ENCODE measurements around the gene ZBTB20.

ZBTB20 gene

DNA sequence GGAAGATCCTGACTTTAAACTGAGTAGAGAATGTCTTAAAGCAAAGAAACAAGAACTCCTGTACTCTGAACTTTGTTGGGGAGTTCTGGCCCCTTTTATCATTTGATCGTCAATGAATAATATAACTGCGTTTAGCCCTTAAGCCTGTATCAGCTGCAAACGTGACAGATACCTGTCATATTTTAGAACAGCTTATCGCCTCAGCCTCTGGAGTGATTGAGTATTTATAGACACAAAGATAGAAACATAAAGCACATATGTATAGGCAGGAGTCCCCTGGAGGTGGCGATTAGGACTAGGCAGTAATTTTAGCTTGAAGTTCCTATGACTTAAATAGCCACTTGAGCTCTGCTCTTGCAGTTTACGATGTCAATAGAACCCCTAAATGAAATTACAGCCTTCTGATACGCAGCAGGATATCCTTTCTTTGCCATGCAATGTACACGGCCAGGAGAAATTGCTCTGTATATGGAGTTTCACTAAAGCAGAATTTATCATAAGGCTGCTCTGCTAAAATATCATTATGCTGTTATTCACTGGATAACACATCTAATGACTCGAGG, 531.5 kb downstream of the ZBTB20 start:
- DNase-seq = no peak

DNA sequence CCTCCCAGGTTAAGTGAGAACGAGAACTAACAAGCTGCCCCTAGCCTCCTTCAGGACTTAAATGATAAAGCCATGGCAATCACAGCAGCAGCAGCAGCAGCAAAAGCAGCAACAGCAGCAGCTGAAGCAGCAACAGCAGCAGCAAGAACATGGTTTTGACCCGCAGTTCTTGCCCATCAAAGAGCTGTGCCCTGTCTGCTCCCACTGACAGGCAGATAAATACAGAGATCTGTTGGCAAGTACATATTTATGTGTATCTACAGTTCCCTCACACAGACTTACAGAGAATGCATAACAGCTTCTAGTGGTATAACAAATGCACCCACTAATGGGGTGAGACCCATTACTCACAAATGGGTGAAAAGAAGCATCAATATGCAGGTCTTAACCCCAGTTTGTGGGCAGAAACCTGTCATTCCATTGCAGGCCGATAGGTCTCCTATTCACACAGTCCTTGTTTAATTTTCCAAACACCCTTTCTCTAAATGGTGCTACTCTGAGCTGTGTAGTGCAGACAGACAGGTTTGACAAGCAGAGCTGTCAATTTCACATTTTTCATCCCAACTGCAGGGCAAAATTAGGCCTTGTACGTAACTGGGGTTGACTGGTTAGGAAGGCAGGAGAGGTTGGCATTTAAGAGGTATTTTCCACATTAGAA, 537.0 kb downstream of the ZBTB20 start:
- DNase-seq = no peak

DNA sequence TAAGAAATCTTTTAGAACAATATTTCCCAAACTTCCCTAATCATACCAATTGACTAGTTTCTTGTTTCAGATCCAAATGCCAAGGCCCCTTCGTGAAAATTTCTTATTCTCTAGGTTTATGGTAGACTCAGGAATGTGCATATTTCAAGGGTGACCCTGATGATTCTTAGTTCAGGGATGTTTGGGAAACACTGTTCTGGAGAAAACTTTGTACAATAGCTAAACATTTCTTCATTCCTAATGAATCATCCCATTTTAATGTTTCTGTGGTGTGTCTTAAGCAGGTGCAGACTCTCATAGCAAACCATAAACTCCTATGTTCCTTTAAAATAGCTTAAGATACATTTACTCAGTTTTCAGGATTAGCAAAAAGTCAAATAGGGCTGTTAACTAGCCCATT, 538.8 kb downstream of the ZBTB20 start:
- DNase-seq = no peak

DNA sequence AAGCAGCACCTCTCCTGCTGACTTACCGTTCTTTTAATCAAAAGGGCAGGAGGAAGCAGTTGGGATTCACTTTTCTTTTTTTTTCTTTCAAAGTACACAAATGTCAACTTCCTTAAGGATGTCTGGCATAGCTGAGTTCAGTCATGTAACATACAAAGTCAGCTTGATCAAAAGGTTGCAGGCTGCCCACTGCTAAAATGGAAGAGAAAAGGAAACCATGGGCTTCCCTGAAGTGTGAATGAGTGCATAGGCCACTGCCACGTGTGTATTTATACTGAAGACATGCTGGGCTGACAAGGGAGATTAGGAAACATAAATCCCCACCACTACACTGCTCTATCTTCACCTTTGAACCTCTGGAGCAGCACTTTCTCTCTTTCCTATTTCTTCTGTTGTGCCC, 540.8 kb downstream of the ZBTB20 start:
- no peak for DNase-seq

DNA sequence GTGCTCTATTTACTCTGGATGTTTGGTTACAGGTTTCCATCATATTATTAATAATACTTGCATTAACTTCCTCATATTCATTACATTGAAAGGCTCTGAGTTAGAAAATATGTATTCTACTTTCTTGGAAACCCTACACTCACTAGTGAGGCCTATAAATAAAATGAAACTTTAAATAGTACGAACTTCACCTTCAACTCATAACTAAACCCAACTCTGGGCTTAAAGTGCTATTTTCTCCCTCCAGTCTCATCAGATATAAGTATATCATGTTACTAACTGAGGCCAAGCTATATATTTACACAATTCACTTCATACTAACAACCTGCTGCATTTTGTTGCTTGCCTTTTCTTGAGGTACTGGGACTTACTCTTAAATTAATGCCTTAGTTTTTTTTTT, 546.5 kb downstream of the ZBTB20 start:
- DNase-seq = no peak

DNA sequence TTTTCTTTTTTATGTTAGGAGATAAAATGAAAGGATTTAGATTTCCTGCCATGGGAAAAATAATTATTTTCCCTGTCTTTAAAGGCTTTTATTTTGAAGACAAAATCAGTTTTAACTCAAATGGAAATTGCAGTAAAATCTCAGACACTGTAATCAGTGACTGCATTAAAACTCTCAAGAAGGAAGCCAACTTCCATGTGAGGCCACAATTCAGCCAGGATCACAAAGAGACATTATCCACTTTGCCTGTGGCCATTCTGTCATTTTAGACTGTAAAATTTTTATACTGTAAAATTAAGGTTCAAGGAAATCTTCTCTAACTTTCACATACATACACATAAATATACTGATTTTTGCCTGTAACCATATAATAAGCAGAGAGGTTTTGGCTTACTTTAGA, 549.2 kb downstream of the ZBTB20 start:
- no peak for DNase-seq

DNA sequence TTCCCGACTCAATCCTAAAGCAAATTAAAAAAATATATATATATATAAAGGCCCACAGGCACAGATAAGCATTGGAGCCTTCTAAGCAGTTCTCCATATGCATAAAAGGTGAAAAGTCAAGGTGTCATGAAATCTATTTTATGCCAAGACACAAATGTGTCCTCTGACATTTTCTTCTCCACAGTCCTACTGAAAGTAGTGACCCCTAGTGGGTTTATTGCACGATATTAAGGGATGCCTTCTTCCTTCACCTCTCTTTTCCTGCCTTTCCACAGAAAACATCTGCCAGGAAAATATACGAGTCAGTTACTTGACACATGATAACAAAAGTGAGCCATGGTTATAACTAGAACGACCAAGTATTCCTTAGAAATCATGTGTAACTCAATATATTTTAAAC, 550.1 kb downstream of the ZBTB20 start:
- DNase-seq = no peak

DNA sequence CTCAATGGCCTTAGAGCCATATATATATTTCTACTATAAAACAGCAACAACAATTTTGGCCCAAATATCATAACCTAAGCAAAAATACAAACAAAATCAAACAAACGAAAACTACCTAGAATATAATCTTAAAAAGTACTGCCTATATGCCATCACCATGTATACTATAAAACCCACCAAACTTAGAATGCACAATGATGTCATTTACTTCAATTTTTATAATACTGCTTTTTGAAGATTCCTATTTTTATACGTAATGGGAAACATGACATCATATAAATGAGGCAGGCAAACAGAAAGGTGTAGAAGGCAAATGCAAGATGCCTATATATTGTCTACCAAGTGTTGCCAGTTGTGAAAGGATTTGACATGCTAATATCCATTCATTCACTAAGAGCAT, 550.9 kb downstream of the ZBTB20 start:
- no peak for DNase-seq

DNA sequence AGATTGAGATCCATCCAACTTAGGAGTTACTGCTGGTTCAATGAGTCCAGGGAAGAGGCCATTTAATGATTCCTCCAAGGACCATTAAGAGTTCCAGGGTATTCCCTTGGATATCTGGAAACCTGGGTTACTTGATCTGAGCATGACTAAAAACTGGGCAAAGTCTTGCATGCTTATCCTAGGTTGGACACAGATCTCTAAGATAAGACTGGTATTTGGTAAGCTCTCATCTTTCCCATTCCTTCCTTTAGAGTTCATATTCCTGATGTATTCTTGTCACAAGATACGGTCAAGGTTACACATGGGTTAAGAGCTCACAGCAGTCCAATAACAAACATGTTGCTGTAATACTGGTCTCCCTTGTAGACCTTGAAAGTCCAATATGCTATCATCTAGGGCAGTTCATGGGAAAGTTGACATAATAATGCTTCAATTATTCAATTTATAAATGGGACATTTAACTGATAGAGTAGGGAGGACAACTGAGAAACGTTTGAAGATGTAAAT, 551.5 kb downstream of the ZBTB20 start:
- DNase-seq = no peak

DNA sequence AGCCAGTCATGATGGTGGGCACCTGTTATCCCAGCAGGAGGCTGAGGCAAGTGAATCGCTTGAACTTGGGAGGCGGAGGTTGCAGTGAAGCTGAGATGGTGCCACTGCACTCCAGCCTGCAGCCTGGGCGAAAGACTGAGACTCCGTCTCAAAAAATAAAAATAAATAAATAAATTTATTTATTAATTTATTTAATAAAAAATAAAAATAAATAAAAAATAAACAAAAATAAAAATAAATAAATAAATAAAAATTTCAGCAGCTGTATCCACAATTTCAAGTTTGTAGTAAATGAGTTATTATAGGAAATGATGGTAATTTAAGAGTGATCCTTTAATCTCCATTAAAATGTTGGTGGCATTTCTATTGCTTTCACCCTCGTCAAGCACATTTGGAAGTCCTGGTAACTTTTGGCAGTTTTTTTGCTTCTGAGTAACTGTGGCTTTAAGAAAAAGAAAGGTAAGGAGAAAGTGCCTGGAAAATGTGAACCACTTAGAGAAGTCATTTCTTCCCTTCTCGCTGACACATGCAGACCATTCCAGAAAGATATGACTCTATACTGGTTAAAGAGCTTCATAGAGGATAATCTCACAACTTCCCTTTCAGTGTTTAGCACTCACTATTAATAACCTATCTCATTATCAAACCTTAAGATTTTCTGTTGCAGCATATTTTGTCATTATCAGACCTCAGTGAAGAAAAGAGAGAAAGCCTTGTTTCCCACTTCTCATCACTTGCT, 556.6 kb downstream of the ZBTB20 start:
- no peak for DNase-seq

DNA sequence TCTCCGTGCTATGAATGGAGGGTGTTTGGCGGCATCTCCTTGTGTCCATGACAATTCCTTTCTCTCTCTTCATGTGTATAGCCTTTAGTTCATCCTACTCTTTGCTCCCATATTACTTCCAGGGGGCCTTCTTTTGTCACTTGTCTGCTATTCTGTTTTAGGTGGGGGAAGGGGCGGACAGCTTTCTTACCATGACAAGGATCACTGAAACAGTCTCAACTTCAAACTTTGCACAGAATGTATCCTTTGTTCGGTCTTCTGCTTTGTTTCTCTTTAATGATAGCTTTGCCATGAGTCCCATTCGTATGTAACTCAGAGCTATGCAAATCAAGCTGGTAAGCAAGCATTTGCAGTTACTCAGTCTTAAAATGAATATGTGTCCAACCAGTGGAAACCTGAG, 559.1 kb downstream of the ZBTB20 start:
- DNase-seq = no peak

DNA sequence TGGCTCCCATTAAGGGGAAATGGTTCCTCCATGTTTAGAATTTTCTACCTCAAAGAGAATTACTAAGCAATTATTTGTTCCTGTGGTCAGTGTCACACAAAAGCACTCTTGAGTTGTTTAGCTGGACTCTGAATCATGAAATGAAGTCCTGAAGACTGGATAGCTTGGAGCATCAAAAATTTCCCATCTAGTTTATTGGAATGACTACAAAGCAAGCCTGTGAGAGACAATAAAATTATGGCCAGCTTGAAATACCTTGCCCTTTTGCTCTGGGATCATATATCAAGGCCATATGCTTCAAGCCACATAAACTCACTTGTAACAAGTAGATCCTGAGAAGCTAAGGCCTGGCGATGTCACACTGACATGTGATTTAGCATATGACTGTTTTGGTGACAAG, 561.0 kb downstream of the ZBTB20 start:
- no peak for DNase-seq

DNA sequence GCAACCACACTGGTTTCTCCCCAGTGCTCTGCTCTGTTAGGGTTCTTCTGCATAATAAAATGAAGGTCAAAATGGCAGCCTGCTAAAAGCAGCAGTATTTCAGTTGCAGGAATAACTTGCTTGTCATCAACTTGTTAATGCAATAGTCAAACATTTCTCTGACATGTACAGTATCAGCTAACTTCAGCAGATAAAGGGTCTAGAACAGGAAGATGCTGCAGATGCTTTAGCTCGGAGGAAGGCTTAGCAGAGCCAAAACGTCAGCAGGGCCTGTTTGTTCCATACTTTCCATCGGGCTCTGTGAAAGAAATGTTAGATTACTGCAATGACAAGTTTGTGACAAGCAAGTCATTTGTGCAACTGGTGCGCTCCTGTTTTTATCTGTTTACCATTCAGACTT, 561.4 kb downstream of the ZBTB20 start:
- no peak for DNase-seq

DNA sequence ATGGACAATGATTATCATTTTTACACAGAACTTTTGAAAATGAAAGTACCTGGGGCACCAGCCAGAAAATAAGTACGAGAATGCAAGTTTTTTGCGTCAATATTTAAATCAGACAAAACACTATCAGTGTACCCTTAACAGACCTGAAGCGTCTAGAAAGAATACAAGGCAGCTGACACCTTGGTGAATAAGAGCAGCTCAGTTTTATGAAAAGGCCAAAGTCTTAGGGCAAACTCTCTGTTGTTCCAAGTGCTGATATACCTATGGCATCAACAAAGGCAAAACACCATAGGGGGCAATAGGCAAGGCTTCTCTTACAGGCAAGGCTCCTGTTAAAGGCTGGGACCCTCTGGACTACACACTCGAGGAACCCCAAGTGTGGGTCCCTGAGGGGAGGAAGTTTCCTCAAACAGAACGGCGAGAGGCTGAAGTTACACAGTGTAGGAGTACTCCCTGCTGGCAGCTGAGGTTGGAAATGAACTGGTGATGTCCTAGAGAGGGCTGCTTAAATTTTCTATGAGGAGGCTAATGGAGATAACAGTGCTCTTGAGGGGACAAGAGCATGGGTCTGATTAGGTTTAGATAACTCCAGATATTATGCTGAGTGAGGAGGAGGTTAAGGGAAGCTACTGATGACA, 562.2 kb downstream of the ZBTB20 start:
- DNase-seq = no peak

DNA sequence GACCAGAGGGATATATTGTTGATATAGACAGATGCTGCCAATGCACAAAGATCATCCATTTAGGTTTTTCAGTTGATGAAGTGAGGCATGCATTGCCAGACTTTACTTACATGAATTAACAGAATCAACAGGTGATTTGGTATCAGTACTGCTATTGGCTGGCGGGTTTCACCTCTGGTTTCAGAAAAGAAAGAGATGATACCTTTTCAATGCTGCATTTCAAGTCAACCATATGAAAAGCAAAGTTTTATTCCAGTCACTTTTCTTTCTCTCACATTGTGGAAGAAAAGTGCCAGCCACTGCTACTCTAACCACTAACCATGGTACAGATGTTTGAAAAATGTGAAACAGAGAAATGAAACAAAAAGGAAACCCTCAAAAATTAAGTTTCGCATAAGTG, 564.2 kb downstream of the ZBTB20 start:
- no peak for DNase-seq

DNA sequence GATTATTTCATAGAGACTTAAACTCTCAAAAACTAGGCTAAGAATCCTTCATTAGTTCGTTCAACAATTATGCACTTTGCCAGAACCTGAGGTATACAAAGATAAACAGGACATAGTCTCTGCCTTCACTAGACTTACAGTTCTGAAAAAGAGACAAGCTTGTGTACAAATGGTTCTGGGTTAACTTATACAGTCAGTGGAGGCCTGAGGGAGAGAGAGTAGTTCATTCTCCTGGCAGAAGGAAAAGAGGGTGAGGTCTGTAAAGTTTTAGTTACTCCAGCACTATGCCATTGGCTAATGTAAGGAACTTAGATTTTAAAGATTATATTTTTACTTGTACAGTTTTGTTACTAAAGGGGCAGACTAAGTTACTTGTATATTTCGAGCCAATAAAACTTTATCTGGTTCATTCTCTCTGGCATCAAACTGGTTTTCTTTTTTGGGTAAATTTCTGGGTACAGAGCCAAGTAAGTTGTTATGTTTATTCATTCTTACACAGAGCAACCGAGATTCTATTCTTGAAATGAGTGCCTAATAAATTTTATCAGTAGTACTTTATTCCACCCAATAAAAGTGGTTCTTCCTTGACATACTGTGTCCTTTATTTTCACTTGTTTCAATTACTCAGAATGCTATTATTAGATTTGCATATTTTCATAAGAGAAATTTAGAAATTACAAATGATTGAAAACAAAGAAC, 574.6 kb downstream of the ZBTB20 start:
- DNase-seq = no peak

DNA sequence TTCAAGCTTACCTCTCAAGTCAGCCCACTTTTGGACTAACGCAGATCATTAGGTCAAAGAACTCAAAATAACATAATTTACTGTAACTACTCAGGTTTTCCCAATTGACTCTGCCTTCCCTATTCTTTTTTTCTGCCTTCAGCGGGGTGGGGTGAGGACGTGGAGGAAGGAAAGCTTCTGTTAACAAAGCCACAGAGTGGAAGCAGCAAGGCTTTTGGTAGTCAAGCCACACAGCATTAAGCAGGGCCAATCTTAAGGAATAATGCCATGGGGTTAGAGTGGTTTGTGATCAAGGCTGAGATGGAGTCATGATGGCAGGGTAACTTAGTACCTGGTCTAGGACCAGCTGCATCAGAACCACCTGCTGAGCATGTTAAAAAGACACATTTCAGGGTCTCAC, 575.7 kb downstream of the ZBTB20 start:
- no peak for DNase-seq

DNA sequence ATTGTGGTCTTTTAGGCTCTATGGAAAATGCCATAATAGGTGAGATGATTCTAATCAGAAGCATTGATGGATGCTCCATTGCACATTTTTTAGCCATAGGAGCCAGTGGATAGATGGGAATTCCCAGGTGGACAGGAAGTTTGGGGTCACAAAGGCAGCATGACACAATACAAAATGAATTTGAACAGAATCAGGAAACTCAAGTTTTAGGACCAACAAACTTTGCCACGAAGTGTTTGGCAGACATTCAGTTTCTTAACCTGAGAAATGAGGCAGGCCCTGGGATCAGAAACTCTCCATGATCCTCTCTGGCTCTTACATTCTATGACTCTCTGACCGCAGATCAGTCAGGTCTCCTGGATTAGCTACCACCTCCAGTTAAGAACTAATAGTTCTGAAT, 577.9 kb downstream of the ZBTB20 start:
- DNase-seq = no peak

DNA sequence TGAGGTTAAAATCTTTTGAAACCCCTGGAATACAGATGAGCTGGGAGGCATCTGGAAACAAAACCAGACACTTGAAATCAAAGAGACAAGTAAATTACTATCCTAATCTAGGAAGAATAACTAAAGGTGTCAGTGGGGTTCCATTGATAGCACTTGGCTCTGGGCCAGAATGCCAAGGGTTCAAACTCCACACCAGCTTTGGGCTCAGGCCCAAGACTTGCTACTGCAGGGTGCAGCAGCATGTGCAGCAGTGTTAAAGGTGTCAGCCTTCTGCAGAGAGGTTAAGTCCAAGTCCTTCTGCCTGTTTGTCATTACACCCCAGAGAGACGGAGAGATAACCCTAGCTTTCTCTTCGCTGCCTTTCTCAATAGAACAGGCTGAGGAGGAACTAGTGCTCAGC, 579.3 kb downstream of the ZBTB20 start:
- DNase-seq = no peak

DNA sequence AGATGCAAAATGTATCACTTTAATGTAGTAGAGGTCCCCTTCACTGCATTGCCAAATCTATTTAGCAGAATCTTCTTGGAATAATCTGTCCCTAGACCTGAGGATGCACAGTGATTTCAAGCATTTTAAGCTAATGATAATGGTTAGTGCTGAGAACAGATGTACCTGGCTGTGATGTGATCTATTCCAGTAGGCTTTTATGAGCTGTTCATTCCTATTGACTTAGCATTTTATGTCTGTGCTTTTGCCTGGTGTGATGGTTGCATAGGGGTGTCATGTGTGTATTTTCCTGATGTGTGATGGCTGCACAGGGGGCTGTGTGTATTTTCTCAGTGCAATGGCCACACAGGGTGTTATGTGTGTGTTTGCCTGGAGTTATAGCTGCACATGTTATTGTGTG, 580.3 kb downstream of the ZBTB20 start:
- no peak for DNase-seq

DNA sequence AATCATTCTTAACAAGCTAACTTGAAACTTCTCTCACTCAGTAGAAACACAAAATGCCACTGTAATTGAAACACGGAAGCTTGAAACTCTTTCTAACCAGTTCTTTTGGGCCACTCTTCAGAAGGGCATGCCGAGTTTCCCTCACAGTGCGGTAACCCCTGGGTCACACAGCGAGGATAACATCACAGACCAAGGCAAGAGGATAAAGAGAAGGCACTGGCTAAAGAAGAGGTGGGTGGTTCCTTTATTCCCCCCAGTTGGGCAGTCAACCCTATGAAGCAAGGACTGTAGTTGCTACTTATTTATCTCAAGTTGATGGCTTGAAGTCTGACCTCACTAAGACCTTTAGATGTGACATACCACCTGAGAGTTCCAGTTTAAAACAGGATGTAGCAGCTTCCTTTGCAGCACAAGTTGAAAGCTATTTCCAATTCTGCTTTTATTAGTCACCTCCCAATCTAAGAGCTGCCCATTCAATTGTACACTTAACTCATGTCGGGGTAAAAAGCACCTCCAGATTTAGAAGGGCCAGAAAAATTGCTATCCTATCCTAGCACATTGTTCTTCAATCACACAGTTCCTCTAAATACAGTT, 580.8 kb downstream of the ZBTB20 start:
- no peak for DNase-seq

DNA sequence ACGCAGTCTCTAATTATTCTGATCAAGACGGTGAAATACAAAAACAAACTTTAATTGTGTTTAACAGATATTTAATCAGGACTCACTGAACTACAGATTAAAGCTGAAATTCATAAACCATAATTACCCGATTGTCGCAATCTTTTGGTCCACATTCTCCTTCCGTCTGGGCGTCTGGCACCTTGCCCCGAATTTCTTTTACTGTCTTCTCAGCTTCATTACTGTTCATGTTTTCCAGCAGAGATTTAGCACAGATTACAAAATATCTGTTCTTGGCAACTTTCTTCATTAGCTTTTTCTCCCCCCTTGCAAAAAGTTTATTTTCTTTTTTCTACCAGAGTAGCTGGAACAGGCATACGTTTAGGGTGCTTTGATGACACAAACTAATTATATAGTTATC, 581.9 kb downstream of the ZBTB20 start:
- DNase-seq = no peak

DNA sequence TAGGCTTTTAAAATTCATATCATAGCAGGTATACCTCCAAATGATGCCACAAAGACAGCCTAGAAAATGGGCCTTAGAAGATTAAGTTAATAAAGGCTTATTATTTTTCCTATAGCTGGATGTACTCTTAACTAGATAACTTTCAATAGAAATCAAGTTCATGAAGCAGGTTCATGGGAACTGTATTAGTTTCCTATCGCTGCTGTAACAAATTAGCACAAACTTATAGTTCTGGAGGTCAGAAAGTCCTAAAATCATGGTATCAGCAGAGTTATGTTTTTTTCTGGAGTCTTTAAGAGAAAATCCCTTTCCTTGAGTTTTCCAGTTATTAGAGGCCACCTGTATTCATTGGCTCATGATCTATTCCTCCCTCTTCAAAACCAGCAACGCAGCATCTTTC, 583.4 kb downstream of the ZBTB20 start:
- no peak for DNase-seq

Data from T1000 (cell line).